HepG2 (cell line): ENCODE measurements around the gene ZNF581. TPM values are rescaled to one million over a fixed set of nuclear protein-coding genes. Genes with fewer than 3 reads are reported as not detected.

Source experiments
- ATAC-seq: fragments of 200-7000 bp; cut with Tn5 transposase; 3 replicates; pipeline ENCODE4 v1.9.1; 2020; ENCODE audit warnings: mild to moderate bottlenecking, moderate library complexity
- BruUV-seq: library from RNA; stranded (reverse); fragments of 400-500 nt; replicated peaks from 2 replicates; lab custom pipeline; 2021; lab: Mats Ljungman, UMichigan
- CTCF ChIA-PET: fragments of 300-600 bp; formaldehyde crosslinking; extraction: SDS; loops from one replicate; lab custom pipeline; 2021; ENCODE audit warnings: low total read pairs, inconsistent platforms, low intra/inter-chr PET ratio; lab: Yijun Ruan, JAX
- POLR2A ChIA-PET: fragments of 350-600 bp; sonication (Branson Sonifier 250); formaldehyde crosslinking; loops from one replicate; lab custom pipeline; 2020; ENCODE audit warnings: antibody characterized with exemption, inconsistent platforms; lab: Yijun Ruan, JAX
- DNase-seq: peaks from one replicate; pipeline ENCODE4 v3.0.0-alpha.2; 2015; ENCODE audit warnings: low spot score
- FAIRE-seq: peaks from 3 replicates; lab custom pipeline; 2011; peaks lifted over from hg19 to GRCh38; lab: Jason Lieb, UNC
- H2AFZ ChIP-seq: one replicate; pipeline ENCODE4 v1.6.1; 2011; ENCODE audit warnings: low read length, inconsistent platforms
- H3K27ac ChIP-seq: fragments of 300-600 bp; 3 replicates; pipeline ENCODE4 v1.8.0; 2011; ENCODE audit warnings: mixed run types, mild to moderate bottlenecking, mixed read lengths, low read length, inconsistent platforms; ENCODE audit not compliant: insufficient read depth; ENCODE audit errors: extremely low read length
- H3K27me3 ChIP-seq, 2 experiments: fragments of 200-600 bp in 1 of 2; 2 replicates in 1 of 2; 3 replicates in 1 of 2; pipeline versions ENCODE4 v1.6.0 to v1.8.0; 2011; ENCODE audit warnings: low read length in 2 of 2, mild to moderate bottlenecking in 2 of 2, moderate library complexity in 2 of 2, inconsistent platforms in 1 of 2; ENCODE audit not compliant: insufficient read depth in 2 of 2, control insufficient read depth in 1 of 2
- H3K36me3 ChIP-seq, 2 experiments: fragments of 200-600 bp in 1 of 2; replicated peaks in 1 of 2; 2 replicates in 1 of 2; 3 replicates in 1 of 2; pipeline versions ENCODE4 v1.5.1 to v1.8.0; 2011; ENCODE audit warnings: low read length in 2 of 2, inconsistent platforms in 1 of 2; ENCODE audit not compliant: insufficient read depth in 2 of 2, control insufficient read depth in 1 of 2
- H3K4me1 ChIP-seq: 2 replicates; pipeline ENCODE4 v1.5.1; 2012; ENCODE audit warnings: low read length, inconsistent platforms; ENCODE audit not compliant: insufficient read depth
- H3K4me2 ChIP-seq: 2 replicates; pipeline ENCODE4 v1.6.0; 2011; ENCODE audit warnings: low read depth, low read length, inconsistent platforms
- H3K4me3 ChIP-seq, 3 experiments: fragments of 200-600 bp in 1 of 3; sonication (generic), shearing (Covaris generic) in 1 of 3; replicated peaks in 1 of 3; 2 replicates each; pipeline ENCODE4 v1.5.1; 2011 to 2016; ENCODE audit warnings: low read length in 3 of 3, inconsistent platforms in 2 of 3, low read depth in 2 of 3, mild to moderate bottlenecking in 2 of 3, control low read depth in 1 of 3, mixed read lengths in 1 of 3; ENCODE audit not compliant: insufficient read depth in 1 of 3
- H3K79me2 ChIP-seq: one replicate; pipeline ENCODE4 v1.6.1; 2011; ENCODE audit warnings: low read length, inconsistent platforms; ENCODE audit not compliant: insufficient read depth
- H3K9ac ChIP-seq: 2 replicates; pipeline ENCODE4 v1.6.0; 2011; ENCODE audit warnings: mild to moderate bottlenecking, low read depth, low read length, inconsistent platforms; ENCODE audit not compliant: insufficient read depth
- H3K9me3 ChIP-seq: 2 replicates; pipeline ENCODE4 v1.5.1; 2012; ENCODE audit warnings: mild to moderate bottlenecking, low read length
- H4K20me1 ChIP-seq: 2 replicates; pipeline ENCODE4 v1.6.0; 2011; ENCODE audit warnings: inconsistent platforms, mild to moderate bottlenecking, low read length, moderate library complexity; ENCODE audit not compliant: insufficient read depth
- AGO2 ChIP-seq: fragments of 200-400 bp; formaldehyde crosslinking; optimal IDR thresholded peaks from 2 replicates; pipeline ENCODE3; 2017; ENCODE audit warnings: mild to moderate bottlenecking, low read depth, low read length, moderate library complexity
- EHMT2 ChIP-seq: fragments of 200-600 bp; sonication (generic); IDR thresholded peaks from 2 replicates; pipeline ENCODE4 v1.7.0; 2017; ENCODE audit warnings: antibody characterized with exemption, low read depth, low read length, borderline replicate concordance
- MATR3 ChIP-seq: sonication (generic); formaldehyde crosslinking; IDR thresholded peaks from 2 replicates; pipeline ENCODE4 v1.4.0; 2020; ENCODE audit warnings: missing genetic modification reagents
- RORA ChIP-seq: sonication (generic); formaldehyde crosslinking; IDR thresholded peaks from 2 replicates; pipeline ENCODE4 v1.5.0; 2020; ENCODE audit warnings: mild to moderate bottlenecking, missing genetic modification reagents, moderate library complexity
- ZNF776 ChIP-seq: sonication (generic); formaldehyde crosslinking; IDR thresholded peaks from 2 replicates; pipeline ENCODE4 v1.4.0; 2020; ENCODE audit warnings: mild to moderate bottlenecking, missing genetic modification reagents
- WGBS: methylation state at CpG from one replicate; pipeline ENCODE4 v1.1.6; 2017; ENCODE audit warnings: low lambda C conversion rate; 5-methylcytosine and 5-hydroxymethylcytosine counted together
- in situ Hi-C: cut with HindIII; loops from 2 replicates; pipeline ENCODE4 v1.10.0; 2017; ENCODE audit warnings: low pct_unique_long_range_greater_than_20kb; ENCODE audit not compliant: extremely low pct_ligation_motif_present
- intact Hi-C: fragments of 100-400 bp; cut with micrococcal nuclease; formaldehyde crosslinking; loops from one replicate; pipeline ENCODE4 v1.10.0; 2022; ENCODE audit not compliant: unreplicated experiment
- polyA plus RNA-seq, 8 experiments: library from polyadenylated mRNA; depleted of rRNA in 3 of 8; stranded (reverse) in 7 of 8; unstranded in 1 of 8; fragments of >200 nt; fragmentation: Illumina TruSeq in 4 of 8; extraction: Trizol in 4 of 8; gene quantifications; 2 replicates each; pipeline versions ENCODE4 v1.2.1 to v1.2.3, GENCODE V29; 2011 to 2016; ENCODE audit warnings: low read depth in 4 of 8, missing spikeins in 1 of 8, mixed read lengths in 1 of 8; ENCODE audit not compliant: insufficient read depth in 1 of 8
- total RNA-seq, 5 experiments: library from RNA; depleted of rRNA; stranded (reverse); fragments of >200 nt; fragmentation: Illumina TruSeq; extraction: Trizol; gene quantifications; 2 replicates each; pipeline ENCODE4 v1.2.3, GENCODE V29; 2016; ENCODE audit warnings: low read depth in 1 of 5
- TF ChIP-seq, protein P1 (sequence below): IDR thresholded peaks from 2 replicates; pipeline ENCODE4 v1.6.1; 2012; ENCODE audit warnings: inconsistent platforms

Gene ZNF581
- total and polyA plus RNA-seq, 2 of the 13 experiments (the other 11 are each of a cell fraction or from before 2014, with no cell fraction given): 19.6 to 49.5 TPM

DNA sequence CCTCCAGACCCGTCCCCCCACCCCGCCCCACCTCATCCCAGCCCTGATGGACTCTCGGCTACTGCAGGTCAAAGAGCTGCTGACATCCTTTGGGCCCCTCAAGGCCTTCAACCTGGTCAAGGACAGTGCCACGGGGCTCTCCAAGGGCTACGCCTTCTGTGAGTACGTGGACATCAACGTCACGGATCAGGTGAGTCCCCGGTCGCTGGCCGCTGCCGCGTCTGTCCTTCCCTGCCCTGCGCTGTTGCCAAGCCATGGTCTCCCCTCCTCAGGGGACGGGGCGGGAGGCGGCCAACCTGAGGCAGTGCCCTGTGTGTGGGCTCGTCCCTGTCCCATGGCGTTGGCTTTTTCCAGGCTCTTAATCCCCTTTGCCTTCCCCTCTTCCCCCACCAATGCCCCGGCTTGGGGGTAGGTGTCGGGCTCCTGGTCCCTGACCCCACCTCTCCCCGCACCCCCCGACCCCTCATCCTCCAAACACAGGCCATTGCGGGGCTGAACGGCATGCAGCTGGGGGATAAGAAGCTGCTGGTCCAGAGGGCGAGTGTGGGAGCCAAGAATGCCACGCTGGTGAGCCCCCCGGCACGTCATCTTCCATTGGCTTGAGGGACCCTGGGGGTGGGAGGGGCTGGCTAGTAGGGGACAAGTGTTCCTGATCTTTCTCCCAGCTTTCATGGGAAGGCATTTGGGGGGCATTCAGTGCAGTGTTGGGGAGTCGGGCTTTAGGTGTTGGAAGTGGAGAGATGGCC is 25.3 kb downstream of the ZNF581 start:
- Histone ChIP-seq H3K27me3 (no peaks in the 10 kb centered on the region), H3K9ac (no peak overlapping the region), H3K9me3 (no peaks in the 10 kb centered on the region), H3K4me2 (no peak overlapping the region), H3K4me1 (peaks cover 18% of the 10 kb centered on the region), H3K36me3 (peaks cover 48 to 74% of the 10 kb centered on the region in 2 experiments), H3K79me2 (peaks cover 54% of the 10 kb centered on the region), H3K4me3 (no peak overlapping the region), H2AFZ (no peak overlapping the region), H4K20me1 (peaks cover 59% of the 10 kb centered on the region), H3K27ac (no peak overlapping the region)
- DNase-seq: no peak
- no TSS peak for BruUV-seq
- ChIA-PET POLR2A (interaction anchor here (0.9 to 1.0 kb wide), 2 partner anchors 14 kb away, joined by 4 to 5 read pairs; partner anchors contain the start of gene U2AF2), CTCF (no interaction called here)
- TF ChIP-seq, protein P1, sequence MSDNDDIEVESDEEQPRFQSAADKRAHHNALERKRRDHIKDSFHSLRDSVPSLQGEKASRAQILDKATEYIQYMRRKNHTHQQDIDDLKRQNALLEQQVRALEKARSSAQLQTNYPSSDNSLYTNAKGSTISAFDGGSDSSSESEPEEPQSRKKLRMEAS: no peak
- TF ChIP-seq RORA (CRISPR knock-in tag) (no peak), EHMT2 (no peak), MATR3 (no peak), ZNF776 (CRISPR knock-in tag) (no peak), AGO2 (peak; percentile 61)
- FAIRE-seq: no peak
- intact Hi-C loops (no loop called here), in situ Hi-C loops (no loop called here)
- ATAC-seq: no peak
- 93% methylated on average over 18 of the region's 30 CpGs for WGBS
